ENCODE data around the gene HLF. TPM values are rescaled to one million over a fixed set of nuclear protein-coding genes. Genes with fewer than 3 reads are reported as not detected.

Gene HLF
- total and polyA plus RNA-seq, 4 donors, result 8.0 to 59.3 (median 24.6) TPM

- H3K27me3 ChIP-seq (ENCODE audit: control insufficient read depth in 4 of 4, insufficient read depth in 4 of 4, low read length in 3 of 4), result no peaks in the 10 kb centered on the region
- H3K36me3 ChIP-seq (ENCODE audit: control insufficient read depth in 4 of 4, insufficient read depth in 3 of 4, low read depth in 1 of 4, low read length in 3 of 4), result peaks cover 6 to 46% (median 35%) of the 10 kb centered on the region in 4 donors
- no peak overlapping the region for H3K27ac ChIP-seq (ENCODE audit: low read depth in 1 of 2, low read length in 2 of 2)
- no peaks in the 10 kb centered on the region for H3K4me1 ChIP-seq (ENCODE audit: control insufficient read depth in 4 of 4, insufficient read depth in 4 of 4, low read length in 3 of 4)
- H3K4me3 ChIP-seq (ENCODE audit: low read depth in 1 of 3, low read length in 3 of 3), result no peak overlapping the region
- no peaks in the 10 kb centered on the region for H3K9me3 ChIP-seq (ENCODE audit: control insufficient read depth in 4 of 4, low read length in 3 of 4)
- WGBS, result 72% methylated on average over 6 of the region's 6 CpGs
- H3K9ac ChIP-seq (ENCODE audit: low read depth in 1 of 2, low read length in 2 of 2), result no peak overlapping the region
- no peak for DNase-seq (ENCODE audit: low spot score)
- TF ChIP-seq ATF3 (IDR thresholded peaks at IDR 0.05), result no peak
- no peak for TF ChIP-seq HNF4A (conservative IDR thresholded peaks at IDR 0.05)
- TF ChIP-seq EGR1 (IDR thresholded peaks at IDR 0.05; ENCODE audit: low read depth in 2 of 2), result no peak
- no peak for TF ChIP-seq NR2F2 (IDR thresholded peaks at IDR 0.05)
- TF ChIP-seq HNF4G (IDR thresholded peaks at IDR 0.05), result no peak
- TF ChIP-seq SP1 (IDR thresholded peaks at IDR 0.05), result no peak
- TF ChIP-seq FOXA2 (IDR thresholded peaks at IDR 0.05), result no peak
- no peak for TF ChIP-seq JUND (IDR thresholded peaks at IDR 0.05)
- TF ChIP-seq RAD21 (IDR thresholded peaks at IDR 0.05), result no peak
- TF ChIP-seq CTCF (IDR thresholded peaks at IDR 0.05; ENCODE audit: low read depth, low read length, missing input control), result no peak
- TF ChIP-seq RXRA (IDR thresholded peaks at IDR 0.05), result no peak
- no peak for TF ChIP-seq TAF1 (conservative IDR thresholded peaks at IDR 0.05)
- no peak for TF ChIP-seq YY1 (IDR thresholded peaks at IDR 0.05)
- TF ChIP-seq GABPA (IDR thresholded peaks at IDR 0.05 in 1 of 2, conservative IDR thresholded peaks at IDR 0.05 in 1 of 2), result no peak
These were observed 56.8 kb downstream of the HLF start for GRCh38 chr17:55321427-55322060.

- no peak overlapping the region for H3K4me3 ChIP-seq (ENCODE audit: low read depth in 1 of 3, low read length in 3 of 3)
- peaks cover 6 to 42% (median 31%) of the 10 kb centered on the region in 4 donors for H3K36me3 ChIP-seq (ENCODE audit: control insufficient read depth in 4 of 4, insufficient read depth in 3 of 4, low read depth in 1 of 4, low read length in 3 of 4)
- 90% methylated on average over 11 of the region's 11 CpGs for WGBS
- H3K27me3 ChIP-seq (ENCODE audit: control insufficient read depth in 4 of 4, insufficient read depth in 4 of 4, low read length in 3 of 4), result no peaks in the 10 kb centered on the region
- H3K9me3 ChIP-seq (ENCODE audit: control insufficient read depth in 4 of 4, low read length in 3 of 4), result no peaks in the 10 kb centered on the region
- no peak overlapping the region for H3K27ac ChIP-seq (ENCODE audit: low read depth in 1 of 2, low read length in 2 of 2)
- no peak for DNase-seq (ENCODE audit: low spot score)
- H3K9ac ChIP-seq (ENCODE audit: low read depth in 1 of 2, low read length in 2 of 2), result no peak overlapping the region
- TF ChIP-seq NR2F2 (IDR thresholded peaks at IDR 0.05) (no peak), HNF4A (conservative IDR thresholded peaks at IDR 0.05) (no peak), JUND (IDR thresholded peaks at IDR 0.05) (no peak), SP1 (IDR thresholded peaks at IDR 0.05) (no peak), FOXA2 (IDR thresholded peaks at IDR 0.05) (no peak), HNF4G (IDR thresholded peaks at IDR 0.05) (no peak), GABPA (IDR thresholded peaks at IDR 0.05 in 1 of 2, conservative IDR thresholded peaks at IDR 0.05 in 1 of 2) (no peak), RAD21 (IDR thresholded peaks at IDR 0.05) (no peak), ATF3 (IDR thresholded peaks at IDR 0.05) (no peak), YY1 (IDR thresholded peaks at IDR 0.05) (no peak), REST (IDR thresholded peaks at IDR 0.05) (no peak), CTCF (IDR thresholded peaks at IDR 0.05; ENCODE audit: low read depth, low read length, missing input control) (no peak), TAF1 (conservative IDR thresholded peaks at IDR 0.05) (no peak), RXRA (IDR thresholded peaks at IDR 0.05) (no peak), EGR1 (IDR thresholded peaks at IDR 0.05; ENCODE audit: low read depth in 2 of 2) (no peak), FOXA1 (IDR thresholded peaks at IDR 0.05) (no peak)
- no peaks in the 10 kb centered on the region for H3K4me1 ChIP-seq (ENCODE audit: control insufficient read depth in 4 of 4, insufficient read depth in 4 of 4, low read length in 3 of 4)
These were observed 57.8 kb downstream of the HLF start for GRCh38 chr17:55322453-55322985.

All from liver (tissue), 9 donors.